PFSK-1 (cell line): Measurements from ENCODE around the gene PPP1R1B.

ENCODE experiments used
- FOXP2 ChIP-seq: optimal IDR thresholded peaks from 2 replicates; pipeline ENCODE3; 2011; ENCODE audit warnings: borderline replicate concordance, control low read depth, inconsistent platforms; ENCODE audit not compliant: insufficient read depth; ENCODE audit errors: extremely low read length, extremely low read depth
- POLR2AphosphoS5 ChIP-seq: IDR thresholded peaks from 2 replicates; pipeline ENCODE4 v1.6.1; 2012; ENCODE audit warnings: low read depth, mild to moderate bottlenecking, control low read depth, low read length, moderate library complexity
- REST ChIP-seq, 2 experiments: IDR thresholded peaks; 2 replicates each; pipeline versions ENCODE4 v1.6.1 to v1.8.0; 2011 to 2012; ENCODE audit warnings: low read depth in 2 of 2, low read length in 2 of 2, control low read depth in 1 of 2, inconsistent platforms in 1 of 2, mild to moderate bottlenecking in 1 of 2, moderate library complexity in 1 of 2; ENCODE audit not compliant: insufficient read depth in 1 of 2
- SIN3A ChIP-seq: IDR thresholded peaks from 2 replicates; pipeline ENCODE4 v1.6.1; 2012; ENCODE audit warnings: mild to moderate bottlenecking, low read length, moderate library complexity, borderline replicate concordance; ENCODE audit not compliant: insufficient read depth
- TAF1 ChIP-seq: IDR thresholded peaks from 2 replicates; pipeline ENCODE4 v1.6.1; 2012; ENCODE audit warnings: low read length, control low read depth, borderline replicate concordance; ENCODE audit not compliant: insufficient read depth

PPP1R1B gene

GRCh38 chr17:39614545-39615157 is 12.1 kb upstream of the PPP1R1B start:
- TF ChIP-seq FOXP2 (no peak), REST (IDR thresholded peaks at IDR 0.05; ENCODE audit: insufficient read depth in 1 of 2, low read depth in 2 of 2, low read length in 2 of 2) (no peak), TAF1 (no peak), SIN3A (no peak), POLR2AphosphoS5 (no peak)

- no peak for TF ChIP-seq TAF1
- TF ChIP-seq POLR2AphosphoS5, result no peak
Observed at GRCh38 chr17:39615434-39615833, 11.3 kb upstream of the PPP1R1B start.

GRCh38 chr17:39617100-39617445 is 9.7 kb upstream of the PPP1R1B start:
- no peak for TF ChIP-seq SIN3A
- TF ChIP-seq TAF1, result no peak
- no peak for TF ChIP-seq FOXP2
- TF ChIP-seq REST (IDR thresholded peaks at IDR 0.05; ENCODE audit: insufficient read depth in 1 of 2, low read depth in 2 of 2, low read length in 2 of 2), result no peak
- TF ChIP-seq POLR2AphosphoS5, result no peak

- TF ChIP-seq TAF1 (no peak), REST (IDR thresholded peaks at IDR 0.05; ENCODE audit: insufficient read depth in 1 of 2, low read depth in 2 of 2, low read length in 2 of 2) (no peak), FOXP2 (no peak), SIN3A (no peak), POLR2AphosphoS5 (no peak)
Observed at GRCh38 chr17:39617446-39618245, 9.1 kb upstream of the PPP1R1B start.

GRCh38 chr17:39618246-39618913 is 8.4 kb upstream of the PPP1R1B start:
- TF ChIP-seq POLR2AphosphoS5, result no peak
- TF ChIP-seq SIN3A, result no peak
- no peak for TF ChIP-seq REST (IDR thresholded peaks at IDR 0.05; ENCODE audit: insufficient read depth in 1 of 2, low read depth in 2 of 2, low read length in 2 of 2)
- no peak for TF ChIP-seq TAF1
- no peak for TF ChIP-seq FOXP2
